ENCODE results near the gene CRACR2A. TPM values are rescaled to one million over a fixed set of nuclear protein-coding genes. Genes with fewer than 3 reads are reported as not detected.
A peak's percentile ranks its signal among the peaks of the same experiment; 100 is the strongest.

CRACR2A gene
- total and polyA plus RNA-seq, 4 donors = 1.2 to 2.1 (median 1.8) TPM

- H3K27me3 ChIP-seq (ENCODE audit: control insufficient read depth, insufficient read depth, low read length) = no peaks in the 10 kb centered on the region
- peaks cover 6% of the 10 kb centered on the region for H3K9me3 ChIP-seq (ENCODE audit: control insufficient read depth, insufficient read depth, low read length)
- H3K4me3 ChIP-seq (ENCODE audit: low read depth, low read length) = no peak overlapping the region
- DNase-seq (ENCODE audit: low read depth in 4 of 6, low spot score in 6 of 6) = no peak
- no peaks in the 10 kb centered on the region for H3K36me3 ChIP-seq (ENCODE audit: control insufficient read depth, insufficient read depth, low read length)
- no peak overlapping the region for H3K27ac ChIP-seq (ENCODE audit: low read depth, low read length)
- no peaks in the 10 kb centered on the region for H3K4me1 ChIP-seq (ENCODE audit: control insufficient read depth, insufficient read depth, low read length)
- WGBS (ENCODE audit: insufficient coverage) = 93% methylated on average over 12 of the region's 13 CpGs
Measured at GRCh38 chr12:3692616-3693365, 60.1 kb downstream of the CRACR2A start.

GRCh38 chr12:3686463-3686862 lies 66.4 kb downstream of the CRACR2A start:
- 86% methylated on average over 1 of the region's 2 CpGs for WGBS (ENCODE audit: insufficient coverage)
- H3K36me3 ChIP-seq (ENCODE audit: control insufficient read depth, insufficient read depth, low read length) = no peaks in the 10 kb centered on the region
- no peak for DNase-seq (ENCODE audit: low read depth in 4 of 6, low spot score in 6 of 6)
- H3K27me3 ChIP-seq (ENCODE audit: control insufficient read depth, insufficient read depth, low read length) = no peaks in the 10 kb centered on the region
- H3K27ac ChIP-seq (ENCODE audit: low read depth, low read length) = no peak overlapping the region
- H3K4me3 ChIP-seq (ENCODE audit: low read depth, low read length) = no peak overlapping the region
- peaks cover 6% of the 10 kb centered on the region for H3K9me3 ChIP-seq (ENCODE audit: control insufficient read depth, insufficient read depth, low read length)
- peaks cover 4% of the 10 kb centered on the region for H3K4me1 ChIP-seq (ENCODE audit: control insufficient read depth, insufficient read depth, low read length)

- peak in 1 of 6 donors; percentile 72 for DNase-seq (ENCODE audit: low read depth in 4 of 6, low spot score in 6 of 6)
- WGBS (ENCODE audit: insufficient coverage) = 80% methylated on average over 1 of the region's 1 CpG
- Histone ChIP-seq H3K9me3 (ENCODE audit: control insufficient read depth, insufficient read depth, low read length) (peaks cover 3% of the 10 kb centered on the region), H3K36me3 (ENCODE audit: control insufficient read depth, insufficient read depth, low read length) (no peaks in the 10 kb centered on the region), H3K27me3 (ENCODE audit: control insufficient read depth, insufficient read depth, low read length) (no peaks in the 10 kb centered on the region), H3K4me3 (ENCODE audit: low read depth, low read length) (no peak overlapping the region), H3K4me1 (ENCODE audit: control insufficient read depth, insufficient read depth, low read length) (peaks cover 11% of the 10 kb centered on the region), H3K27ac (ENCODE audit: low read depth, low read length) (no peak overlapping the region)
Measured at GRCh38 chr12:3685830-3686229, 67.1 kb downstream of the CRACR2A start.

GRCh38 chr12:3684449-3685051 lies 68.4 kb downstream of the CRACR2A start:
- H3K36me3 ChIP-seq (ENCODE audit: control insufficient read depth, insufficient read depth, low read length) = no peaks in the 10 kb centered on the region
- peaks cover 12% of the 10 kb centered on the region for H3K4me1 ChIP-seq (ENCODE audit: control insufficient read depth, insufficient read depth, low read length)
- no peaks in the 10 kb centered on the region for H3K27me3 ChIP-seq (ENCODE audit: control insufficient read depth, insufficient read depth, low read length)
- DNase-seq (ENCODE audit: low read depth in 4 of 6, low spot score in 6 of 6) = peak in 1 of 6 donors; percentile 55
- no peaks in the 10 kb centered on the region for H3K9me3 ChIP-seq (ENCODE audit: control insufficient read depth, insufficient read depth, low read length)
- H3K27ac ChIP-seq (ENCODE audit: low read depth, low read length) = no peak overlapping the region
- H3K4me3 ChIP-seq (ENCODE audit: low read depth, low read length) = no peak overlapping the region
- 47% methylated on average over 5 of the region's 12 CpGs for WGBS (ENCODE audit: insufficient coverage)

GRCh38 chr12:3683670-3684069 lies 69.2 kb downstream of the CRACR2A start:
- 100% methylated on average over 2 of the region's 4 CpGs for WGBS (ENCODE audit: insufficient coverage)
- no peak overlapping the region for H3K27ac ChIP-seq (ENCODE audit: low read depth, low read length)
- no peak overlapping the region for H3K4me3 ChIP-seq (ENCODE audit: low read depth, low read length)

GRCh38 chr12:3681595-3682061 lies 71.3 kb downstream of the CRACR2A start:
- H3K36me3 ChIP-seq (ENCODE audit: control insufficient read depth, insufficient read depth, low read length) = no peaks in the 10 kb centered on the region
- peaks cover 12% of the 10 kb centered on the region for H3K4me1 ChIP-seq (ENCODE audit: control insufficient read depth, insufficient read depth, low read length)
- DNase-seq (ENCODE audit: low read depth in 4 of 6, low spot score in 6 of 6) = peak in 1 of 6 donors; percentile 78
- no peaks in the 10 kb centered on the region for H3K9me3 ChIP-seq (ENCODE audit: control insufficient read depth, insufficient read depth, low read length)
- no CpG with 5 or more reads among the region's 6 CpGs for WGBS (ENCODE audit: insufficient coverage)
- H3K27ac ChIP-seq (ENCODE audit: low read depth, low read length) = no peak overlapping the region
- H3K27me3 ChIP-seq (ENCODE audit: control insufficient read depth, insufficient read depth, low read length) = no peaks in the 10 kb centered on the region
- H3K4me3 ChIP-seq (ENCODE audit: low read depth, low read length) = no peak overlapping the region

More at GRCh38 chr12:3683670-3684069, 69.2 kb downstream of the CRACR2A start:
- H3K36me3 ChIP-seq (ENCODE audit: control insufficient read depth, insufficient read depth, low read length) = no peaks in the 10 kb centered on the region
- DNase-seq (ENCODE audit: low read depth in 4 of 6, low spot score in 6 of 6) = no peak
- H3K4me1 ChIP-seq (ENCODE audit: control insufficient read depth, insufficient read depth, low read length) = peaks cover 12% of the 10 kb centered on the region
- no peaks in the 10 kb centered on the region for H3K27me3 ChIP-seq (ENCODE audit: control insufficient read depth, insufficient read depth, low read length)
- H3K9me3 ChIP-seq (ENCODE audit: control insufficient read depth, insufficient read depth, low read length) = no peaks in the 10 kb centered on the region

- WGBS (ENCODE audit: insufficient coverage) = 31% methylated on average over 2 of the region's 8 CpGs
- Histone ChIP-seq H3K27ac (ENCODE audit: low read depth, low read length) (no peak overlapping the region), H3K36me3 (ENCODE audit: control insufficient read depth, insufficient read depth, low read length) (no peaks in the 10 kb centered on the region), H3K27me3 (ENCODE audit: control insufficient read depth, insufficient read depth, low read length) (no peaks in the 10 kb centered on the region), H3K4me3 (ENCODE audit: low read depth, low read length) (no peak overlapping the region), H3K9me3 (ENCODE audit: control insufficient read depth, insufficient read depth, low read length) (no peaks in the 10 kb centered on the region), H3K4me1 (ENCODE audit: control insufficient read depth, insufficient read depth, low read length) (peaks cover 12% of the 10 kb centered on the region)
- DNase-seq (ENCODE audit: low read depth in 4 of 6, low spot score in 6 of 6) = peak in 5 of 6 donors; percentile 43 to 86 (median 49)
Measured at GRCh38 chr12:3680919-3681594, 71.9 kb downstream of the CRACR2A start.

GRCh38 chr12:3679831-3680230 lies 73.1 kb downstream of the CRACR2A start:
- DNase-seq (ENCODE audit: low read depth in 4 of 6, low spot score in 6 of 6) = no peak
- Histone ChIP-seq H3K36me3 (ENCODE audit: control insufficient read depth, insufficient read depth, low read length) (no peaks in the 10 kb centered on the region), H3K27me3 (ENCODE audit: control insufficient read depth, insufficient read depth, low read length) (no peaks in the 10 kb centered on the region), H3K27ac (ENCODE audit: low read depth, low read length) (no peak overlapping the region), H3K4me1 (ENCODE audit: control insufficient read depth, insufficient read depth, low read length) (peaks cover 10% of the 10 kb centered on the region), H3K4me3 (ENCODE audit: low read depth, low read length) (no peak overlapping the region), H3K9me3 (ENCODE audit: control insufficient read depth, insufficient read depth, low read length) (no peaks in the 10 kb centered on the region)
- 95% methylated on average over 2 of the region's 3 CpGs for WGBS (ENCODE audit: insufficient coverage)

GRCh38 chr12:3677609-3678008 lies 75.3 kb downstream of the CRACR2A start:
- Histone ChIP-seq H3K36me3 (ENCODE audit: control insufficient read depth, insufficient read depth, low read length) (no peaks in the 10 kb centered on the region), H3K9me3 (ENCODE audit: control insufficient read depth, insufficient read depth, low read length) (no peaks in the 10 kb centered on the region), H3K27ac (ENCODE audit: low read depth, low read length) (no peak overlapping the region), H3K4me1 (ENCODE audit: control insufficient read depth, insufficient read depth, low read length) (peaks cover 8% of the 10 kb centered on the region), H3K27me3 (ENCODE audit: control insufficient read depth, insufficient read depth, low read length) (no peaks in the 10 kb centered on the region), H3K4me3 (ENCODE audit: low read depth, low read length) (no peak overlapping the region)
- 93% methylated on average over 5 of the region's 5 CpGs for WGBS (ENCODE audit: insufficient coverage)
- DNase-seq (ENCODE audit: low read depth in 4 of 6, low spot score in 6 of 6) = no peak
